Thymus (tissue), 11 donors: Measurements from ENCODE around the gene EPHB2. TPM values are rescaled to one million over a fixed set of nuclear protein-coding genes. Genes with fewer than 3 reads are reported as not detected.

Experiments
- DNase-seq, 9 donors: peaks; one replicate each; pipeline ENCODE4 v3.0.0-alpha.2; 2013; ENCODE audit warnings: low spot score in 9 of 9, low read depth in 6 of 9, missing footprints in 1 of 9
- H3K27ac ChIP-seq, 2 donors: one replicate each; pipeline ENCODE4 v1.5.1; 2013; ENCODE audit warnings: control low read depth in 1 of 2, low read depth in 1 of 2, low read length in 1 of 2, mild to moderate bottlenecking in 1 of 2, moderate library complexity in 1 of 2
- H3K27me3 ChIP-seq, 2 donors: one replicate each; pipeline ENCODE4 v1.5.1; 2013; ENCODE audit warnings: low read length in 1 of 2; ENCODE audit not compliant: control insufficient read depth in 2 of 2, insufficient read depth in 1 of 2
- H3K36me3 ChIP-seq, 2 donors: one replicate each; pipeline ENCODE4 v1.5.1; 2013; ENCODE audit warnings: low read length in 1 of 2, mild to moderate bottlenecking in 1 of 2, moderate library complexity in 1 of 2; ENCODE audit not compliant: control insufficient read depth in 2 of 2, insufficient read depth in 2 of 2
- H3K4me1 ChIP-seq, 2 donors: one replicate each; pipeline ENCODE4 v1.5.1; 2013; ENCODE audit warnings: low read length in 2 of 2; ENCODE audit not compliant: control insufficient read depth in 2 of 2, insufficient read depth in 2 of 2
- H3K4me3 ChIP-seq, 2 donors: one replicate each; pipeline ENCODE4 v1.5.1; 2013; ENCODE audit warnings: low read length in 2 of 2, control low read depth in 1 of 2, mild to moderate bottlenecking in 1 of 2
- H3K9me3 ChIP-seq, 2 donors: one replicate each; pipeline ENCODE4 v1.5.1; 2013; ENCODE audit warnings: low read length in 1 of 2, mild to moderate bottlenecking in 1 of 2; ENCODE audit not compliant: control insufficient read depth in 2 of 2, insufficient read depth in 1 of 2
- WGBS: extraction: QIAGEN DNeasy Blood & Tissue Kit; methylation state at CpG from one replicate; pipeline ENCODE4 v1.1.7; 2013; 5-methylcytosine and 5-hydroxymethylcytosine counted together
- polyA plus RNA-seq: library from polyadenylated mRNA; stranded (reverse); fragments of 200-250 nt; gene quantifications from one replicate; pipeline ENCODE4 v1.2.3, GENCODE V29; 2013
- total RNA-seq: library from RNA; stranded (reverse); fragments of 120-200 nt; gene quantifications from one replicate; pipeline ENCODE4 v1.2.4, GENCODE V29; 2013
- donor health status: healthy.

The EPHB2 gene
- total and polyA plus RNA-seq, 2 donors, result 1.6 to 2.6 TPM

GRCh38 chr1:22818061-22818770 is 107.6 kb downstream of the EPHB2 start:
- Histone ChIP-seq H3K27ac (no peak overlapping the region), H3K9me3 (no peaks in the 10 kb centered on the region), H3K27me3 (no peaks in the 10 kb centered on the region), H3K4me1 (no peaks in the 10 kb centered on the region), H3K4me3 (no peak overlapping the region), H3K36me3 (no peaks in the 10 kb centered on the region)
- no peak for DNase-seq
- 82% methylated on average over 11 of the region's 11 CpGs for WGBS

- no peaks in the 10 kb centered on the region for H3K4me1 ChIP-seq
- H3K27ac ChIP-seq, result no peak overlapping the region
- H3K9me3 ChIP-seq, result no peaks in the 10 kb centered on the region
- H3K4me3 ChIP-seq, result no peak overlapping the region
- H3K36me3 ChIP-seq, result no peaks in the 10 kb centered on the region
- 88% methylated on average over 4 of the region's 4 CpGs for WGBS
- DNase-seq, result no peak
- H3K27me3 ChIP-seq, result no peaks in the 10 kb centered on the region
These were observed 108.7 kb downstream of the EPHB2 start for GRCh38 chr1:22819361-22819760.

- Histone ChIP-seq H3K27ac (no peak overlapping the region), H3K4me3 (no peak overlapping the region), H3K4me1 (no peaks in the 10 kb centered on the region), H3K9me3 (no peaks in the 10 kb centered on the region), H3K27me3 (no peaks in the 10 kb centered on the region), H3K36me3 (no peaks in the 10 kb centered on the region)
- DNase-seq, result no peak
- 69% methylated on average over 5 of the region's 5 CpGs for WGBS
These were observed 110.4 kb downstream of the EPHB2 start for GRCh38 chr1:22821027-22821426.

- H3K27ac ChIP-seq, result no peak overlapping the region
- WGBS, result 92% methylated on average over 1 of the region's 1 CpG
- H3K36me3 ChIP-seq, result no peaks in the 10 kb centered on the region
- no peak overlapping the region for H3K4me3 ChIP-seq
- DNase-seq, result no peak
- no peaks in the 10 kb centered on the region for H3K27me3 ChIP-seq
- peaks cover 0 to 3% of the 10 kb centered on the region in 2 donors for H3K4me1 ChIP-seq
- no peaks in the 10 kb centered on the region for H3K9me3 ChIP-seq
These were observed 111.7 kb downstream of the EPHB2 start for GRCh38 chr1:22822371-22822770.

GRCh38 chr1:22824466-22824865 is 113.8 kb downstream of the EPHB2 start:
- 90% methylated on average over 10 of the region's 10 CpGs for WGBS
- H3K36me3 ChIP-seq, result no peaks in the 10 kb centered on the region
- no peak for DNase-seq
- H3K4me3 ChIP-seq, result no peak overlapping the region
- no peak overlapping the region for H3K27ac ChIP-seq
- no peaks in the 10 kb centered on the region for H3K9me3 ChIP-seq
- peaks cover 0 to 6% of the 10 kb centered on the region in 2 donors for H3K4me1 ChIP-seq
- no peaks in the 10 kb centered on the region for H3K27me3 ChIP-seq

DNA sequence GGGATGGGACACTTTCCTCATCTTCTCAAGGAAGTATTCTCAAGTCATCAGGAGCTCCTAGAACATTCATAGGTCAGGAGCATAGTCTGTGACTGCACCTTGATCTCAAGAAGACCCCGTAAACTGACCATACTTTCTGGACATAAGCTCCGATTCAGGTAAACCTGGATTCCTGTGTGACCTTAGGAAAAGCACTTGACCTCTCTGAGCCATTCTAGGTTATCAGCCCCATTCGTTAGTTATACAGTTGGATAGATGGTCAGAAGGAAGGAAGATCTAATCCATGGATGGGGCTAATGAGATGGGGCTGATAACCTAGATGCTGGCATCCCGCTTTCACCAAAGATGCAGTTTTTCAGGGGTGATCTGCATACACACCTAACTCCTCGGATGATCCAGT is 114.3 kb downstream of the EPHB2 start:
- 95% methylated on average over 5 of the region's 5 CpGs for WGBS
- no peak overlapping the region for H3K4me3 ChIP-seq

GRCh38 chr1:22825486-22826189 is 115.0 kb downstream of the EPHB2 start:
- Histone ChIP-seq H3K9me3 (no peaks in the 10 kb centered on the region), H3K4me1 (peaks cover 0 to 6% of the 10 kb centered on the region in 2 donors), H3K4me3 (no peak overlapping the region), H3K27me3 (no peaks in the 10 kb centered on the region), H3K36me3 (no peaks in the 10 kb centered on the region), H3K27ac (no peak overlapping the region)
- no peak for DNase-seq
- WGBS, result 90% methylated on average over 4 of the region's 4 CpGs

More for the DNA sequence above, 114.3 kb downstream of the EPHB2 start:
- Histone ChIP-seq H3K27me3 (no peaks in the 10 kb centered on the region), H3K4me1 (peaks cover 0 to 6% of the 10 kb centered on the region in 2 donors), H3K27ac (no peak overlapping the region), H3K36me3 (no peaks in the 10 kb centered on the region), H3K9me3 (no peaks in the 10 kb centered on the region)
- no peak for DNase-seq

DNA sequence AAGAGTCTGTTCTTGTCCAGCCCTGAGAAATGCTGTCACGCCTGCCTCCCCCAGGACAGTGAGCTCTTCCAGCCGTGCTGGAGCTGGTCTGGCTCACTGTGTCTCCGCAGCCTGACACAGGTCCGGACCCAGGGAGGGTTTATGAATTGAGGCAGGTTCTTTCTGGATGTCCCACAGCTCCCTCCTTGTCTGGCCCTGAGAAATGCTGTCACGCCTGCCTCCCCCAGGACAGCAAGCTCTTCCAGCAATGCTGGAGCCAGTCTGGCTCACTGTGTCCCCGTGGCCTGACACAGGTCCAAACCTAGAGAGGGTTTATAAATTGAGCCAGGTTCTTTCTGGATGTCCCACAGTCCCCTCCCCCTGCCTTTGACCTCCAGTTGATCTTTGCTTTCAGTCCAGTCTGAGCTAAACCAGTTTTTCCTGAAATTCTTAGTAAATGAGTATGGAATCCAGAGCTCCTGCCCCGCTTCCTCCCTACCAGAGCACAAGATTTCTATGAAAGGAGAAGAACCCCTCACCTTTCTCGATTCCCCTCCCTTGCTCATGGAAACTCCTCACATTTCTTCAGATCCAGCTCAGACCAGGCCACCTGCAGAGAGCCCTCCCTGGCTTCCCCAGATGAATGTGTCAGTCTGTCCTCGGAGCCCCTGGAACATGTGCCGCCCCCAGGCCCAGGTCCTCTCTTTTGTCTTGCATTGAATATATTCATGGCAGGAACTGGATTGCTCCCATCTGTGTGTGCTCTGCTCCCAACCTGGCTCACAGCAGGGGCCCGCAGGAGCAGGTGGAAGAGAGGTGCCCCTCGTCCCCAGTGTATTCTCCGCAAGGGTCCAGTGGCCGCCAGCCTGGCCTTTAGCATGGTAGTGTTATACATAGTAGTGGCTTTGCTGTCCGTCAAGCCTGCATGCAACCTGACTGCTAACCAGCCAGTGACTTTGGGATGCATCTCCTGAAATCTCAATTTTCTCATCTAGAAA is 116.3 kb downstream of the EPHB2 start:
- WGBS, result 94% methylated on average over 15 of the region's 15 CpGs
- no peak for DNase-seq
- no peaks in the 10 kb centered on the region for H3K36me3 ChIP-seq
- no peak overlapping the region for H3K27ac ChIP-seq
- H3K27me3 ChIP-seq, result no peaks in the 10 kb centered on the region
- H3K9me3 ChIP-seq, result no peaks in the 10 kb centered on the region
- peaks cover 0 to 6% of the 10 kb centered on the region in 2 donors for H3K4me1 ChIP-seq
- no peak overlapping the region for H3K4me3 ChIP-seq
